ENCODE measurements around the gene UBE2L5.
A peak's percentile ranks its signal among the peaks of the same experiment; 100 is the strongest.
"Not testable (repeated sequence)": the region's sequence is repeated elsewhere in the genome, so short reads cannot be mapped to it uniquely, and the experiment has no call there.

Gene UBE2L5

DNA sequence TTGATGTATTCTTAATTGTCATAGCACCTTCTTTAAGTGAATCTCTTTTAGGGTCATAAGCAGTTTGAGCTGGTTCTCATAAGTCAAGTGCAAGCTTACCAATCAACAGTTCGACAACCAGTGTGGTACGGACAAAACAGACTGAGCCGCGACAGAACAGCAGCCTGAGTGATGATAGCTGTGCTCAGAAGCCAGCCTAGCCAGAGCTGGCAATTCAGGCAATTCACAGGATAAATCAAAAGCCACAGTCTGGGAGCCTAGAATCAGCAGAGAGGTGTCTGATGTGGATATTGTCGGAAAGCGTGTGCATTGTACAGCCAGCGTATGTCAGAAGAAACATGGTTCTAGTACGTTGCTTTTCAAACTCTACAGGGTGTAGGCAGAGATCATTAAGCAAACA is 14.9 kb downstream of the UBE2L5 start:
- no peak for DNase-seq (ENCODE audit: low read depth in 2 of 3, low spot score in 2 of 3)

DNA sequence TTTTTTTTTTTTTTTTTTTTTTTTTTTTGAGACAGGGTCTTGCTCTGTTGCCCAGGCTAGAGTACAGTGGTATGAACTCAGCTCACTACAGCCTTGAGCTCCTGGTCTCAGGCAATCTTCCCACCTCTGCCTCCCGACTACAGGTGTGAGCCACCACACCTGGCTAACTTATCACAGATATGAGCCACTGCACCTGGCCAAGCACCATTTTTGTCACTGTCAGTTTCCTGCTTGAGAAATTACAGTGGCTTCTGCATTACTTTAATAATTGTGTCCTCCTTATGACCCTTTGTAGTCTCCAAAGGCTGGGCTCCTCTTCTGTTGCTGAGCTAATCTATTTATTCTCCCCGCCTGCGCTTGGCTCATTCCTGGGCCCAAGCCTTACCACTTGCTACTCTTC is 16.0 kb downstream of the UBE2L5 start:
- DNase-seq (ENCODE audit: low read depth in 2 of 3, low spot score in 2 of 3) = no peak

DNA sequence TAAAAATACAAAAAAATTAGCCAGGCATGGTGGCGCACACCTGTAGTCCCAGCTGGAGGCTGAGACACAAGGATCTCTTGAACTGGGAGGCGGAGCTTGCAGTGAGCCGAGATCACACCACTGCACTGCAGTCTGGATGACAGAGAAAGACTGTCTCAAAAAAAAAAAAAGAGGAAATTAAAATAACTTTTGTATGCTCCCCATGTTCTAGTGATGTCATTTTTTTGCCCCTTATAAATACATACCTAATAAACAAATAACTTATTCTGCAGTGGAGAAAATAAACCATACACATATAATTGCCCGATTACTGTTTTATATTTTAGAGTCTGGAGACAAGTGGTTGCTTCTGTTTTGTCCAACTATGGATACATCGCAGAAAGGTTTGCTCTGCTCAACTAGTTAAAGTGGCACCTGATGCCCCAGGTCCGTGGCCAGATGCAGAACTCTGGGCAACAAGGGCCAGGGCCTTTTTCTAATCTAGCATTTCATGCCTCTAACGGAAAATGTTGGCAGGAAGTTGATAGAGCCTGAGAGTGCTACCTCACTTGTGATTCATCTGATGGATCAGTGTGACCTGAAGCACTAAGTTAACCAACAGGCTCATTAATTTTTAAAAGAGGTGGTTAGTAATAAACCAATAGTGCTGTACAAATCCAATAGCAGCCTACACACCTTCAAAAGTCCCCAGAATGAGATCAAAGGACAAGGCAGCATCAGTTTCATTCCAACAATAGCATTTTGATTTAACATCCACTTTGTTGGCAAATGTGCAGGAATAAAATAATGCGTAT is 18.8 kb downstream of the UBE2L5 start:
- no peak for DNase-seq (ENCODE audit: low read depth in 2 of 3, low spot score in 2 of 3)

DNA sequence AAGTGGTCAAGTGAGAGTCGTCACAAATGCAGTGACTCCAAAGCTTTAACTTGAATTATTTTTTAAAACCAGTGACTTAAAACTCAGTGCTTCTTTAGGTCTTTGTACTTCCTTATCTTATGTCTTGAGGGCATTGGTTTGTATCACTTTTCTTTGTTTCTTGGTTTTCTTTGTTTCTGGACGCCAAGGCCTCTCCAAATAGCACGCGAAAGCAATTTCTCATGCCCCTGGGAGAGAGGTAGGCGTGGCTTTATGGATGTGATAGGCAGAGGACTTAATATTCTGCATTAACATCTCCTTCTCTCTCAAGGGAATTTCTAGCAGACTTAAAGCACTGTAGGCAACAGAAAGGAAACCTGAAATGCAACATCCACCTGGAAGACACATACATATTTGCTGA is 20.6 kb downstream of the UBE2L5 start:
- DNase-seq (ENCODE audit: low read depth in 2 of 3, low spot score in 2 of 3) = no peak

DNA sequence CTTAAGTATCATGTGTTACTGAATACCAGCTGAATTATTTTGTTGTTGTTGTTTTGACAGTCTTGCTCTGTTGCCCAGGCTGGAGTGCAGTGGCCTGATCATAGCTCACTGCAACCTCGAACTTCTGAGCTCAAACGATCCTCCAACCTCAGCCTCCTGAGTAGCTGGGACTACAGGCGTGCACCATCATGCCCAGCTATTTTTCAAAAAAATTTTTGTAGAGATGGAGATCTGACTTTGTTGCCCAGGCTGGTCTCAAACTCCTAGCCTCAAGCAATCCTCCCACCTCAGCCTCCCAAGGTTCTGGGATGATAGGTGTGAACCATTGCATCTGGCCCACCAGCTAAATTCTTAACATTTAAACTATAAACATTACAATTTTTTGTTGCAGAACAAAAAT is 21.2 kb downstream of the UBE2L5 start:
- not testable (repeated sequence) for DNase-seq (ENCODE audit: low read depth in 2 of 3, low spot score in 2 of 3)

DNA sequence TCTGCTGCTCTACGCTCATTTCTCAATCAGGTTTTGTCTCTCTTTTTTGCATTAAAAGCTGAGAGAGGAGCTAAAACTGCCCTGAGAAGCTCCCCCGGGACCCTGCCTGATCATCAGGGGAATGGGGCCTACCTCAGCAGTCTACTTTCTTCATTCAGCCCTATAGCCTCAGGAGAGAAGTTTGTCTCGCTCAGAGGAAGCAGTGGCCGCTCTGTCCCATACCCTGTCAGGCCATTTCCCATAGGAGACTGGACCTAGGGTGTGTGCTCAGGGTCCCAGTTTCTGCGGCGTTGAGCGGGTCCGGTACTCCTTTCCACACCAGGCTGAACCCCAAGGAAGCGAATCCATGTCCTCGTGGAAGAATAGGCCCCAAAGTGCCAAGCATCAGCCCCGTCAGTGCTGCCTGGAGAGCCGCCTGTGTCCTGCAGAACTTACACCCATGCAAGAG is 21.7 kb downstream of the UBE2L5 start:
- no peak for DNase-seq (ENCODE audit: low read depth in 2 of 3, low spot score in 2 of 3)

DNA sequence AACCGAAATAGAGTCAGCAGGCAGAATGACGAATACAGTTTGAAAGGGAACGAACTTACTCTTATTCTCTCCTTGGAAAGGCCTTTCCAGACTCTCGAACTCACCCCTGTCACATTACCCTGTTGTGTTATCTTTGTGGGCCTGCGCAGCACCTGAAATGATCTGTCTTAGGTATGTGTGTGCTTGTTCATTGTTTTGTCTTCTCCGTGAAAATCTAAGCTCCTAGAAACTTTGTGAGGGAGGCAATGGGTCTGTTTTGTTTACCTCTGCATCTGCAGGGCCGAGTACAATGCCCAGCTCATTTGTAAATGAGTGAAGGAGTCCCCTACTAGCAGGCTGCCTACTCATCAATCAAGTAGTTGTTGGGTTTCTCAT is 23.8 kb downstream of the UBE2L5 start:
- no peak for DNase-seq (ENCODE audit: low read depth in 2 of 3, low spot score in 2 of 3)

DNA sequence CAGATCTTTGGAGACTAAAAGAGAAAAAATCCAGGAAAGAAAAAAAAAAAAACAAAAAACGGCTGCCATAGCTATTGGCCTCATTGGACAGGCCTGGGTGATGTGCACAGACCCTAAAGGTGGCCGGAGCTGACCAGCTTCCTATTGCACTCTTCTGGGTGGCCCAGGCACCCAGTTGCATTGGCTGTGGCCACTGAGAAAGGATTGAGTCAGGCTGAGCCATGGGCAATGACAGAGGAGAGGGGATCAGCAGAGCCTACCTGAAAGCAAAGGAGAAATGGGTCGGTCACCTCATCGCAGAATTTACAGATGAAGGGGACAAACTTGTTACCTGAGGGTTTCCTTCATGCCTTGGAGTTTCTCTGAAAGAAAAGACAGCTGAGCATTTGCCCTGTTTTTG is 26.1 kb downstream of the UBE2L5 start:
- no peak for DNase-seq (ENCODE audit: low read depth in 2 of 3, low spot score in 2 of 3)

DNA sequence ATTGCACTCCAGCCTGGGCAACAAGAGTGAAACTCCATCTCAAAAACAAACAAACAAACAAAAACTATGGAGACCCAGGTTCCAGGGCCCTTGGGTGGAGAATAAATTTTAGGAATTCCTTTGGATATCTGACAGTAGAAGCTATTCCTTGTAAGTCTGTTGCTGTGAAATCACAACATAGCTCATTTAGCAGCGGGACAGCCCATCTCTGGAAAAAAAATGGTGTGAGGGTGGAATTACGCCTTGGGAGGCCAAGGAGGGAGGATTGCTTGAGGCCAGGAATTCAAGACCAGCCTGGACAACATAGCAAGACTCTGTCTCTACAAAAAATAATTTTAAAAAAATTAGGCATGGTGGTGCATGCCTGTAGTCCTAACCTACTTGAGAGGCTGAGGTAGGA is 27.8 kb downstream of the UBE2L5 start:
- no peak for DNase-seq (ENCODE audit: low read depth in 2 of 3, low spot score in 2 of 3)

DNA sequence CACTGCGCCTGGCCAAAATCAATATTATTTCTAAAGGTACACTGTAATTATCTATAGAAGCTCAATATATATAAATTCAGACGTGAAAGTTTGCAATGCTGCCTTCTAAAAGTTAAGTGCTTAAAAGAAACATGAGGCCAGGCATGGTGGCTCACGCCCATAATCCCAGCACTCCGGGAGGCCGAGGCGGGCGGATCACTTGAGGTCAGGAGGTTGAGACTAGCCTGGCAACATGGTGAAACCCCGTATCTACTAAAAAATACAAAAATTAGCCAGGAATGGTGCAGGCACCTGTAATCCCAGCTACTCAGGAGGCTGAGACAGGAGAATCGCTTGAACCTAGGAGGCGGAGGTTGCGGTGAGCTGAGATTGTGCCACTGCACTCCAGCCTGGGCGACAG is 29.2 kb downstream of the UBE2L5 start:
- not testable (repeated sequence) for DNase-seq (ENCODE audit: low read depth in 2 of 3, low spot score in 2 of 3)

DNA sequence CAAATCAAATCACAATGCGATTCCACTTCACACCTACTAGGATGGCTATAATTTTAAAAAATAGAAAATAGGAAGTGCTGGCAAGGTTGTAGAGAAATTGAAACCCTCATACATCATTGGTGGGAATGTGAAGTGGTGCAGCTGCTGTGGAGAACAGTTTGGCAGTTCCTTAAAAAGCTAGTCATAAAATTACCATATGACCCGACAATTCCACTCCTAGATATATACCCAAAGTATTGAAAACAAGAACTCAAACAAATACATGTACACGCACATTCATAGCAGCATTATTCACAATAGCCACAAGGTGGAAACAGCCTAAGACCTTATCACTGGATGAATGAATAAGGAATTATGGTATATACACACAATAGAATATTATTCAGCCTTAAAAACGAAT is 31.4 kb downstream of the UBE2L5 start:
- no peak for DNase-seq (ENCODE audit: low read depth in 2 of 3, low spot score in 2 of 3)

DNA sequence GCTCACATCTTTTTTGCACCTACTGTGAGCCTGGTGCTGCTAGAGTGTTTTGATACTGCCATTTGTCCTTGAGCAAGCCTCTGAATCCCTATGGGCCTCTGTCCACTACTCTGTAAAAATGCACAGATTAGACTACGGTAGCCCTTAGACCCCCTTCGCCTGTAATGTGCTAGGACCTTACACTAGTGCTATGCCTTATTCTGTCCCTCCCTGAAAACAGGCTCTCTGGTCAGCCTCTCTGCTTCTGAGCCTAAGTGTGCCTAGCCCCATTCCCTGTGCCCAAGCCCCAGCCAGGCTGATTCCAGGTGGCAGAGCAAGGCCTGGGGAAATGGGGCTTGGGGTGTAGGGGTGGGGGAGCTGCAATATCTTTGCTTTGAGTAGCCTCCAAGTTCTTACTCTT is 32.7 kb downstream of the UBE2L5 start:
- no peak for DNase-seq (ENCODE audit: low read depth in 2 of 3, low spot score in 2 of 3)

DNA sequence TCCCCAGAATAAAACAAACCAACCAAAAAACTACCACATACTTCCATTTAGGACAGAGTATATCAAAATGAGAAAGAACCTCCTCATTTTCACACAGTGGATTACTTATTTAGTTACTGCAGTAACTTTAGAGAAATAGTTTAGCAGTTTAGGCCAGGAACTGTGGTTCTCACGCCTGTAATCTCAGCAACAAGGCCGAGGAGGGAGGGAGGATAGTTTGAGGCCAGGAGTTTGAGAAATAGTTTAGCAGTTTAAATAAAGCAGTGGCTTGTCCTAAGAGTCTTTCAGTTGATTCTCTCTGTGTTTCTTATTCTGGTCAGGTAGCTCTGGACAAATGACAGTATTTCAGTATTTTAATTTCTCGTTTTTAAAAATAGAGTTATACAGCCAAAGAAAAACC is 34.0 kb downstream of the UBE2L5 start:
- DNase-seq (ENCODE audit: low read depth in 2 of 3, low spot score in 2 of 3) = no peak

DNA sequence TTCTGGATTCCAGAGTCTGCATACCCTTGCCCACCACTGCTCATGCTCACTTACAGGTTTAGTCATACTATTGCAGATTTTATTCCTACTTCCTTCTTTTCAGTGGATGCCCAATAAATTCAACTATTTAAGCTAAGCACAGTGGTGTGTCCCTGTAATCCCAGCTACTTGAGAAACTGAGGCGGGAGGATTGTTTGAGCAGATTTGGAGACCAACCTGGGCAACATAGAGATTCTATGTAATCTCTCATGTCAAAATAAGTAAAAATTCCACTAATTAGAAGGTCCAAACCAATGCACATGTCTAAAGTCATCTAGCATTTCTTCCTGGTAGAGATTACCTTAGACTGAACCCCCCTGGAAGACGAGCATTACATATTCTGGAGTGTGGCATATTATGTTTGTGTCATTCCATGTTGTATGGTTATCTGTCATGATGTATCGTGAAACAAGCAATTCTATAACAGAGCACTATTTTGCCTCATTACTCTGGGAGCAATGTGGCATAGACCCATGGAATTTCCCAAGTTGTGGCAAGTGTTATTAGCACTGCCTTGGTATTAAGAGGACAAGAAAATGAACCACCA is 35.1 kb downstream of the UBE2L5 start:
- no peak for DNase-seq (ENCODE audit: low read depth in 2 of 3, low spot score in 2 of 3)

DNA sequence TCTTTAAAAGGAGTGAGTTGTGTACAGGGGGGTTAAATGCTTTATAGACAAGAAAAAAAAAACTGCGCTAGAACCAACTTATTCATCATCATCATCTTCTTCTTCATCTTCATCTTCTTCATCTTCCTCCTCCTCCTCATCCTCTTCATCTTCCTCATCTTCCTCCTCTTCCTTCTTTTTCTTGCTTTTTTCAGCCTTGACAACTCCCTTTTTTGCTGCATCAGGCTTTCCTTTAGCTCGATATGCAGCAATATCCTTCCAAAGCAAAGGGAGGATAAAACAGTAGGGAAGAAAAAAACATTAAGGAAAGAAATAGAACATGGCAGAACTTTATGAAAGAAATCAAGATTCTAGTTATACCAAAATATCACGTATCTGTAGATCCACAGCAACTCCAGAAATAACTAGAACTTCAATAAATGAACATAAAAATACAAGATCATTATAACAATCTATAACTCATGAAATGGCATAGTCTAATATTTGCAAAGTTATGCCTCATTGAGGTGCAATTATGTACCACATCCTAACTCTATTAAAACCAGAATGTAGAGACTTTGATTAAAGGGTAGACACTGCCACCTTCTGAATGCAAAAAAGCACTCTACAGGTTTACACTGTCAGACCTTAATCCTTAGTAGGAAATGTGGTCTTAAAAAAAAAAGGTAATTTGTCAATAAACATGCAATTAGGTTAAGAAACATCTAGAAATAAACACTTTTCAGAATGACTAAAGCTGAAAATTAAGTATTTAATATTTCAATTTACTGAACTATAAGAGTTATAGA is 39.2 kb downstream of the UBE2L5 start:
- not testable (repeated sequence) for DNase-seq (ENCODE audit: low read depth in 2 of 3, low spot score in 2 of 3)

DNA sequence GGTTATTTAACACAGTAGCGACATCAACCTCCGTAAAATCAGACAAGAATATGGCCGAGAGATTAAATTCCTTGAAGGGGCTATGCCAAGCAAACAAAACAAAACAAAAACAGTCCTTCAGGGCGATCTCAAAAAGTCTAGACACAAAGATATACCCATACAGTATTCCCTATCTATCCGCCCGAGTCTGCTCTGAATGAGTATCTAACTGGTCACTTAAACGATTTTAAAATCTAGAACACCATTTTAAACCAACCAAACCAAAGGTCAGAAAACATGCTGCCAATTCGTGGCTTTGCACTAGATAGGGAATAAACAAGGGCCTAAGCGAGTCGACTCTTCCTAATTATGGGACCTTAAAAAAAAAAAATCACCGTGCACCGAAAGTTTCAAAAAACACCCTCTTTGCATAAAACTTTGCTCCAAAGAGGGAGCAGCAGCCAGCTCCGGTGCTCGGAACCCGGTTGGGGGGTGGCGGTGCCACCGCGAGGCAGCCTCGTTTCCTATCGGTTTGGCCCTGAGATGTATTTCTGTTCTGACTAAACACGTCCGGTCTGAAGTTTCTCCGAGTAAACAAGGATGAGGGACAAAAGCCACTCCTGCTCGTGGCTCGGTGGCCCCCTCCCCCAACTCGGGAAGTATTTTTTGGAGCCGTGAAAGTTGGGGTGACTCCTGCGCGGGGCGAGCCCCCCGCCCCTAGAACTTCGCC is 41.6 kb downstream of the UBE2L5 start:
- peak in 2 of 3 experiments; percentile 51 to 53 for DNase-seq (ENCODE audit: low read depth in 2 of 3, low spot score in 2 of 3)

DNA sequence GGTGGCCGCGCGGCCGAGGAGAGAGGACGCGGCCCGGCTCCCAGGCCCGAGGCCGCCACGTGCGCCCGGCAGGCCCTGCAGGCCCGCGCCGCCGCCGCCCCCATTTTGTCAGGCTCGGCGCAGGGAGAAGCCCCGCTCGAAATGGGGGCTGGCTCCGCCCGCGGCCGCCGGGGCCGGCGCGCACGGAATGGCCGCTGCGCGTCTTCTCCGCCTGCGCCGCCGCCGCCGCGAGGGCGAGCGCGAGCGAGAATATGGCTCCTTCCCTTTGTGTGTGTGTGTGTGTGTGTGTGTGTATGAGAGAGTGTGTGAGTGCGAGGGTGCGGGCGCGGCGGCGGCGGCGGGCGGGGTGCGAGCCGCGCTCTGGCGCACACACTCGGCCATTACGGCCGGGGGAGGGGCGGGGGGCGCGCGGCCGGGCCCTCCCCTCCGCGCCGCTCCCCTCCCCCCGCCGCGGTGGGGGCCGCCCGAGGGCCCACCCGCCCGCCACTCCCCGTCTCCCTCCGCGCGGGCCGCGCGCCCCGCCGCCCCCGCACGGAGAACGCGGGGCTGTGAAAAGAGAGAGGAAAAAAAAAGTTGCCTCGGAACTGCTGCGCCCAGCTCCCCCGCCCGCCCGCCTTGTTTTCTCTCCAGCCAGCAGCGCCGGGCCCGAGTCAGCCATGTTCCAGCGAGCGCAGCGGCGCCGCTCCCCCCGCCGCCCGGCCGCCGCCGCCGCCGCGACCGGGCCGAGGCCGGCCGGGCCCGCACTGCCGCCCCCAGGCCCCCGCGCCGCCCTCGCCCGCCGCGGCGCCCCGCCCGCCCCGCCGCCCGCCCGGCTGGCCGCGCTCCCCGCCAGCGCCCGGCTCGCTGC is 42.4 kb downstream of the UBE2L5 start:
- peak; percentile 48 to 57 (median 57) for DNase-seq (ENCODE audit: low read depth in 2 of 3, low spot score in 2 of 3)

DNA sequence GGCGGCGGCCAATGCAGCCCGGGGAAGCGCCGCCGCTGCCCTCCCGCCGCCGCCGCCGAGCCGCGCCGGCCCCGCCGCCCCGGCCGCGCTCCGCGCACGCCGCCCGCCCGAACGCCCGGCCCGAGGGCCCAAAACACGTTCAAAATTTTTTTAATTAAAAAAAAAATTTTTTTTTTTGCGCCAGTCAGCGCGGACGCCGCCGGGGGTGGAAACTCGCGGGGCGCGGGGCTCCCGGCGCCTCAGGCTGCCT is 43.0 kb downstream of the UBE2L5 start:
- DNase-seq (ENCODE audit: low read depth in 2 of 3, low spot score in 2 of 3) = no peak

DNA sequence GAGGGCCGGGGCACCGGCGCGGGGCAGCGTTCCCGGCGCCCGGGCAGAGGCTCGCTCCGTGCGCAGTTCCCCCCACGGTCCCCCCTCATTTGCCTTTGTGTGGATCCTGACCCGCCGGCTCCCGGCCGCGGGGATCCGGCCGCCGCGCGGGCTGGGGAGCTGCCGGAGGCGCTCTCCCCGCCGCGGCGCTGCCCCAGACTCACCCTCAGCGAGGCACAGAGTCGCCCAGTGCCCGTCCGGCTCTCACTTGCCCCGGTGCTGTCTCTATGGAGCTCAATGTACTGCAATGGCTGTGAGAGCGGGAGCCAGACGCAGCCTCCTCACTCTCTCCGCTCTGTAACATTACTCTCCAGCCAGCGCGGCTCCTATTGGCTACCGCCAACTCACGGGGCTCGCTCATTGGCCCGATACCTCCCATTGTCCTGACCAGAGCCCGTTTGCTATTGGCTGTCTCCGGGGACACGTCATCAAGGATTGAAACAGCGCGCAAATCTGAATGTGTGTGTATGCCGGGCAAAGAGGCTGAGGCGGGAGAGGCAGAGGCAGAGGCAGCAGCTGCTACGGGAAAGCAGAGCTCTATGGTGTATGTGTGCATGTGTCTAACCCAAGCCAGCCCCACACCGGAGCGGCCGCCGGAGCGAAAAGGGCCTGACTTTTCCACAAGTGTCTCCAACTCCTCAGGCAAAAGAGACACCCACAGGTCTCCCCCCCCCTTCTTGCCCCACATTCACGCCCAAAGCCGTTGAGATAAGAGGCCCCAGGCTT is 43.5 kb downstream of the UBE2L5 start, which contains the start of gene HMGB1:
HMGB1 (minus strand) TSS at position 344 of the 765 bp plus-strand sequence. CDS start 2,256 bp downstream, outside the sequence.
- peak; percentile 84 to 92 (median 92) for DNase-seq (ENCODE audit: low read depth in 2 of 3, low spot score in 2 of 3)

DNA sequence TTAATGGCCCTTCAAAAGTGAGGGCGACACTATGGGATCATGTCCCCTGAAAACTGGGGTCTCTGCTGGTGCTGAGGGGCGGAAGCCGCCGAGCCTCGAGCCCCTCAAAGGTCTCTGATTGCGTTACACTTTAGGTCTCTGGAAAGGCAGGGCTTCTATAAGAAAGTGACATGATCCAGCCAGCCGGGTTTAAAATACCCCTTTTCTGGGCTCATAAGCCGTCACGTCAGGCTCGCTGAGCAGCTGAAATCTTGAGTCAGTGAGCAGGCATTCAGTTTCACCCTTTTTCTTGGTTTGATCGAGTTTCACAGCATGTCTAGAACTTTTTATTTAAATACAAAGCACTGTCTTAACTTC is 44.0 kb downstream of the UBE2L5 start:
- no peak for DNase-seq (ENCODE audit: low read depth in 2 of 3, low spot score in 2 of 3)

Measured in activated CD8-positive, alpha-beta memory T cell treated with anti-CD3 and anti-CD28 coated beads for 48 hours (primary cell).